GM23338 (cell line): ENCODE data around the gene NFIC. TPM values are rescaled to one million over a fixed set of nuclear protein-coding genes. Genes with fewer than 3 reads are reported as not detected.

Experiments
- ATAC-seq: fragments of 200-7000 bp; cut with Tn5 transposase; 3 replicates; pipeline ENCODE4 v1.9.1; 2020
- DNase-seq: peaks from one replicate; pipeline ENCODE4 v3.0.0-alpha.2; 2015; ENCODE audit warnings: low spot score
- H2AFZ ChIP-seq: fragments of 200-600 bp; sonication (generic); 2 replicates; pipeline ENCODE4 v1.8.0; 2016; ENCODE audit warnings: antibody characterized with exemption, mild to moderate bottlenecking, moderate library complexity
- H3F3A ChIP-seq: fragments of 200-600 bp; sonication (generic); replicated peaks from 2 replicates; pipeline ENCODE4 v1.8.0; 2017; ENCODE audit warnings: antibody characterized with exemption, mixed run types, low read depth
- H3K27ac ChIP-seq: fragments of 200-600 bp; sonication (generic); 2 replicates; pipeline ENCODE4 v1.6.1; 2016; ENCODE audit warnings: low read depth
- H3K27me3 ChIP-seq: fragments of 200-600 bp; sonication (generic); 2 replicates; pipeline ENCODE4 v1.8.0; 2016; ENCODE audit warnings: mild to moderate bottlenecking, mixed run types, moderate library complexity; ENCODE audit not compliant: insufficient read depth
- H3K36me3 ChIP-seq: fragments of 200-600 bp; sonication (generic); 2 replicates; pipeline ENCODE4 v1.8.0; 2016; ENCODE audit warnings: mild to moderate bottlenecking; ENCODE audit not compliant: insufficient read depth
- H3K4me1 ChIP-seq: fragments of 200-600 bp; sonication (generic); 2 replicates; pipeline ENCODE4 v1.8.0; 2016; ENCODE audit warnings: mild to moderate bottlenecking, moderate library complexity; ENCODE audit not compliant: insufficient read depth
- H3K4me2 ChIP-seq: fragments of 200-600 bp; sonication (generic); 2 replicates; pipeline ENCODE4 v1.7.1; 2017; ENCODE audit warnings: mixed run types
- H3K4me3 ChIP-seq: fragments of 200-600 bp; sonication (generic); 2 replicates; pipeline ENCODE4 v1.6.1; 2016; ENCODE audit warnings: mixed run types
- H3K79me2 ChIP-seq: fragments of 200-600 bp; sonication (generic); replicated peaks from 2 replicates; pipeline ENCODE4 v1.8.0; 2017; ENCODE audit warnings: mild to moderate bottlenecking; ENCODE audit not compliant: insufficient read depth
- H3K9me2 ChIP-seq: fragments of 200-600 bp; sonication (generic); 2 replicates; pipeline ENCODE4 v1.8.0; 2017; ENCODE audit not compliant: insufficient read depth
- H4K20me1 ChIP-seq: fragments of 200-600 bp; sonication (generic); replicated peaks from 2 replicates; pipeline ENCODE4 v1.8.0; 2017; ENCODE audit warnings: mild to moderate bottlenecking; ENCODE audit not compliant: insufficient read depth
- H3K27ac Mint-ChIP-seq: 2 replicates; pipeline ENCODE4 v1.8.0; 2020; ENCODE audit warnings: inconsistent platforms, mild to moderate bottlenecking, moderate library complexity, mixed read lengths
- H3K27me3 Mint-ChIP-seq: 3 replicates; pipeline ENCODE4 v1.8.0; 2022; ENCODE audit warnings: low read depth, mild to moderate bottlenecking, moderate library complexity, mixed read lengths, inconsistent platforms; ENCODE audit not compliant: insufficient read depth, poor library complexity
- H3K36me3 Mint-ChIP-seq: 3 replicates; pipeline ENCODE4 v1.8.0; 2021; ENCODE audit warnings: low read depth, mild to moderate bottlenecking, inconsistent platforms, moderate library complexity, mixed read lengths
- H3K4me1 Mint-ChIP-seq: 3 replicates; pipeline ENCODE4 v1.8.0; 2020; ENCODE audit warnings: mild to moderate bottlenecking, inconsistent platforms, mixed read lengths
- H3K4me3 Mint-ChIP-seq: 3 replicates; pipeline ENCODE4 v1.8.0; 2021; ENCODE audit warnings: moderate library complexity, mild to moderate bottlenecking, inconsistent platforms, mixed read lengths
- H3K9me3 Mint-ChIP-seq: 3 replicates; pipeline ENCODE4 v1.8.0; 2020; ENCODE audit warnings: moderate library complexity, mild to moderate bottlenecking, inconsistent platforms, mixed read lengths
- CREB1 ChIP-seq: fragments of 250-450 bp; sonication (Bioruptor Pico); IDR thresholded peaks from 2 replicates; pipeline ENCODE4 v1.5.0; 2020; ENCODE audit warnings: low read depth, mild to moderate bottlenecking, moderate library complexity
- ETS1 ChIP-seq: IDR thresholded peaks from 2 replicates; pipeline ENCODE4 v1.6.1; 2016; ENCODE audit warnings: antibody characterized with exemption
- EZH2 ChIP-seq: fragments of 200-600 bp; sonication (generic); IDR thresholded peaks from one replicate; pipeline ENCODE4 v1.8.0; 2017; ENCODE audit warnings: antibody characterized with exemption, mild to moderate bottlenecking, low read depth; ENCODE audit not compliant: unreplicated experiment
- EZH2phosphoT487 ChIP-seq: fragments of 200-600 bp; sonication (generic); IDR thresholded peaks from one replicate; pipeline ENCODE4 v1.8.1; 2018; ENCODE audit warnings: antibody characterized with exemption; ENCODE audit not compliant: unreplicated experiment
- JUNB ChIP-seq: IDR thresholded peaks from one replicate; pipeline ENCODE4 v1.6.1; 2016; ENCODE audit warnings: antibody characterized with exemption; ENCODE audit not compliant: unreplicated experiment
- NANOG ChIP-seq: IDR thresholded peaks from 2 replicates; pipeline ENCODE4 v1.6.1; 2016; ENCODE audit warnings: antibody characterized with exemption, borderline replicate concordance
- POLR2AphosphoS5 ChIP-seq: IDR thresholded peaks from 2 replicates; pipeline ENCODE4 v1.6.1; 2016; ENCODE audit warnings: antibody characterized with exemption, low read depth
- REST ChIP-seq: IDR thresholded peaks from one replicate; pipeline ENCODE4 v1.6.1; 2018; ENCODE audit warnings: antibody characterized with exemption; ENCODE audit not compliant: unreplicated experiment
- STAT1 ChIP-seq: IDR thresholded peaks from one replicate; pipeline ENCODE4 v1.6.1; 2016; ENCODE audit warnings: antibody characterized with exemption; ENCODE audit not compliant: unreplicated experiment
- ZNF114 ChIP-seq: fragments of 250-450 bp; sonication (Bioruptor Pico); IDR thresholded peaks from 2 replicates; pipeline ENCODE4 v1.5.0; 2020; ENCODE audit warnings: mild to moderate bottlenecking, moderate library complexity
- ZNF331 ChIP-seq: fragments of 250-450 bp; sonication (Bioruptor Pico); IDR thresholded peaks from 2 replicates; pipeline ENCODE4 v1.5.0; 2020; ENCODE audit warnings: low read depth, mild to moderate bottlenecking, moderate library complexity
- ZNF462 ChIP-seq: fragments of 250-450 bp; sonication (Bioruptor Pico); IDR thresholded peaks from 2 replicates; pipeline ENCODE4 v1.5.0; 2020; ENCODE audit warnings: mild to moderate bottlenecking, moderate library complexity
- polyA plus RNA-seq: library from polyadenylated mRNA; unstranded; fragments of >200 nt; fragmentation: Nextera tagmentation; extraction: Ambion mirVana; gene quantifications from 2 replicates; pipeline ENCODE4 v1.2.1, GENCODE V29; 2016
- total RNA-seq: library from RNA; depleted of rRNA; stranded (reverse); fragments of >200 nt; shearing (Covaris generic); gene quantifications from 2 replicates; pipeline ENCODE4 v1.2.3, GENCODE V29; 2014
- TF ChIP-seq, protein P1 (sequence below), 2 experiments: fragments of 200-600 bp in 1 of 2; sonication (generic) in 1 of 2; conservative IDR thresholded peaks; 2 replicates each; pipeline versions ENCODE4 v1.5.1 to v1.6.1; 2016 to 2017; ENCODE audit warnings: antibody characterized with exemption in 2 of 2, low read depth in 2 of 2, mild to moderate bottlenecking in 2 of 2, moderate library complexity in 1 of 2

Gene NFIC
- total and polyA plus RNA-seq, 2 experiments from 2014 or later: 1.3 to 5.3 TPM

GRCh38 chr19:3511506-3512251, 145.3 kb downstream of the NFIC start:
- Histone ChIP-seq H3K36me3 (no peaks in the 10 kb centered on the region), H3F3A (no peaks in the 10 kb centered on the region), H3K9me2 (no peaks in the 10 kb centered on the region), H3K27me3 (no peaks in the 10 kb centered on the region), H3K4me1 (peaks cover 15% of the 10 kb centered on the region), H3K4me3 (no peak overlapping the region), H4K20me1 (peaks cover 7% of the 10 kb centered on the region; the same call in 1 of the 2 replicates), H3K4me2 (no peak overlapping the region), H3K27ac (no peak overlapping the region), H3K79me2 (peaks cover 65% of the 10 kb centered on the region), H2AFZ (no peak overlapping the region)
- Mint-ChIP-seq H3K4me3 (no peak overlapping the region), H3K9me3 (no peaks in the 10 kb centered on the region; the same call in 2 of the 3 replicates), H3K36me3 (peaks cover 11% of the 10 kb centered on the region; the same call in 2 of the 3 replicates), H3K27me3 (peaks cover 26% of the 10 kb centered on the region), H3K27ac (no peak overlapping the region), H3K4me1 (peaks cover 22% of the 10 kb centered on the region)
- DNase-seq: no peak
- TF ChIP-seq EZH2phosphoT487: no peak
- no peak for TF ChIP-seq JUNB
- TF ChIP-seq POLR2AphosphoS5: no peak
- TF ChIP-seq, protein P1, sequence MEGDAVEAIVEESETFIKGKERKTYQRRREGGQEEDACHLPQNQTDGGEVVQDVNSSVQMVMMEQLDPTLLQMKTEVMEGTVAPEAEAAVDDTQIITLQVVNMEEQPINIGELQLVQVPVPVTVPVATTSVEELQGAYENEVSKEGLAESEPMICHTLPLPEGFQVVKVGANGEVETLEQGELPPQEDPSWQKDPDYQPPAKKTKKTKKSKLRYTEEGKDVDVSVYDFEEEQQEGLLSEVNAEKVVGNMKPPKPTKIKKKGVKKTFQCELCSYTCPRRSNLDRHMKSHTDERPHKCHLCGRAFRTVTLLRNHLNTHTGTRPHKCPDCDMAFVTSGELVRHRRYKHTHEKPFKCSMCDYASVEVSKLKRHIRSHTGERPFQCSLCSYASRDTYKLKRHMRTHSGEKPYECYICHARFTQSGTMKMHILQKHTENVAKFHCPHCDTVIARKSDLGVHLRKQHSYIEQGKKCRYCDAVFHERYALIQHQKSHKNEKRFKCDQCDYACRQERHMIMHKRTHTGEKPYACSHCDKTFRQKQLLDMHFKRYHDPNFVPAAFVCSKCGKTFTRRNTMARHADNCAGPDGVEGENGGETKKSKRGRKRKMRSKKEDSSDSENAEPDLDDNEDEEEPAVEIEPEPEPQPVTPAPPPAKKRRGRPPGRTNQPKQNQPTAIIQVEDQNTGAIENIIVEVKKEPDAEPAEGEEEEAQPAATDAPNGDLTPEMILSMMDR (conservative IDR thresholded peaks at IDR 0.05; ENCODE audit: low read depth in 2 of 2): no peak
- TF ChIP-seq ZNF462: no peak
- no peak for TF ChIP-seq CREB1 (CRISPR knock-in tag)
- no peak for TF ChIP-seq ZNF331
- TF ChIP-seq STAT1: no peak
- no peak for TF ChIP-seq ETS1
- no peak for TF ChIP-seq NANOG
- TF ChIP-seq EZH2: no peak
- no peak for TF ChIP-seq ZNF114
- no peak for TF ChIP-seq REST
- ATAC-seq: no peak
